K562 (cell line): ENCODE results near the gene MYL4. TPM values are rescaled to one million over a fixed set of nuclear protein-coding genes. Genes with fewer than 3 reads are reported as not detected.

Experiments used
- CREB3L1 ChIP-seq: fragments of 450-650 bp; IDR thresholded peaks from 2 replicates; pipeline ENCODE4 v1.6.1; 2014; ENCODE audit warnings: low read depth, mild to moderate bottlenecking, moderate library complexity, borderline replicate concordance
- EGR1 ChIP-seq: fragments of 450-650 bp; conservative IDR thresholded peaks from 2 replicates; pipeline ENCODE4 v1.6.1; 2017; ENCODE audit warnings: mild to moderate bottlenecking
- FOXP1 ChIP-seq: sonication (generic); formaldehyde crosslinking; IDR thresholded peaks from 2 replicates; pipeline ENCODE4 v1.8.0; 2022; ENCODE audit warnings: mild to moderate bottlenecking, missing genetic modification reagents
- GABPA ChIP-seq: fragments of 200-800 bp; sonication (Bioruptor generic); conservative IDR thresholded peaks from 2 replicates; pipeline ENCODE4 v1.6.1; 2016; ENCODE audit warnings: low read depth, missing genetic modification characterization, missing compliant biosample characterization
- HDAC6 ChIP-seq: IDR thresholded peaks from 2 replicates; pipeline ENCODE4 v1.6.1; 2012; ENCODE audit warnings: low read depth, mild to moderate bottlenecking, control low read depth, inconsistent platforms, low read length, moderate library complexity
- HMGN3 ChIP-seq: IDR thresholded peaks from 2 replicates; pipeline ENCODE4 v1.6.1; 2011; ENCODE audit warnings: borderline replicate concordance, low read depth, mild to moderate bottlenecking, mixed read lengths, low read length; ENCODE audit not compliant: insufficient read length; ENCODE audit errors: extremely low read depth
- HMGXB4 ChIP-seq: sonication (generic); formaldehyde crosslinking; IDR thresholded peaks from 2 replicates; pipeline ENCODE4 v1.8.1; 2023; ENCODE audit warnings: mild to moderate bottlenecking, missing genetic modification reagents
- KLF1 ChIP-seq: fragments of 450-650 bp; IDR thresholded peaks from 2 replicates; pipeline ENCODE4 v1.6.1; 2016; ENCODE audit warnings: missing genetic modification characterization, missing compliant biosample characterization
- L3MBTL2 ChIP-seq: fragments of 450-650 bp; IDR thresholded peaks from 2 replicates; pipeline ENCODE4 v1.6.1; 2016; ENCODE audit warnings: mild to moderate bottlenecking, moderate library complexity
- MTA3 ChIP-seq: fragments of 450-650 bp; formaldehyde crosslinking; IDR thresholded peaks from 2 replicates; pipeline ENCODE4 v1.6.1; 2017; ENCODE audit warnings: mild to moderate bottlenecking, borderline replicate concordance
- NONO ChIP-seq, 2 experiments: fragments of 200-400 bp in 1 of 2; fragments of 450-650 bp in 1 of 2; formaldehyde crosslinking in 1 of 2; IDR thresholded peaks; 2 replicates each; pipeline ENCODE4 v1.6.1; 2017; ENCODE audit warnings: low read depth in 2 of 2, mild to moderate bottlenecking in 2 of 2, moderate library complexity in 2 of 2, low read length in 1 of 2
- PHF8 ChIP-seq: fragments of 200-600 bp; sonication (generic); IDR thresholded peaks from 2 replicates; pipeline ENCODE4 v1.6.1; 2012; ENCODE audit warnings: mixed run types, mild to moderate bottlenecking, inconsistent platforms, low read length, moderate library complexity, borderline replicate concordance
- RBBP5 ChIP-seq: fragments of 200-600 bp; sonication (generic); IDR thresholded peaks from 2 replicates; pipeline ENCODE4 v1.6.1; 2012; ENCODE audit warnings: borderline replicate concordance, mild to moderate bottlenecking, low read length, control low read depth, inconsistent platforms; ENCODE audit not compliant: insufficient read depth, poor library complexity, severe bottlenecking
- RBFOX2 ChIP-seq: fragments of 200-400 bp; formaldehyde crosslinking; IDR thresholded peaks from 2 replicates; pipeline ENCODE4 v1.6.1; 2017; ENCODE audit warnings: low read depth, mild to moderate bottlenecking, low read length, moderate library complexity
- RNF219 ChIP-seq: fragments of 250-450 bp; sonication (Bioruptor Pico); IDR thresholded peaks from 2 replicates; pipeline ENCODE4 v1.5.0; 2022; ENCODE audit warnings: mild to moderate bottlenecking
- SMAD4 ChIP-seq: fragments of 250-450 bp; sonication (Bioruptor Pico); conservative IDR thresholded peaks from 2 replicates; pipeline ENCODE4 v1.8.0; 2021; ENCODE audit warnings: inconsistent platforms, mild to moderate bottlenecking, moderate library complexity
- SREBF2 ChIP-seq: sonication (generic); formaldehyde crosslinking; IDR thresholded peaks from 2 replicates; pipeline ENCODE4 v1.4.0; 2020; ENCODE audit warnings: mild to moderate bottlenecking, missing genetic modification reagents
- TAF15 ChIP-seq: fragments of 200-400 bp; formaldehyde crosslinking; IDR thresholded peaks from 2 replicates; pipeline ENCODE4 v1.6.1; 2017; ENCODE audit warnings: mild to moderate bottlenecking, low read depth, low read length, moderate library complexity
- TAF9B ChIP-seq: fragments of 450-650 bp; IDR thresholded peaks from 2 replicates; pipeline ENCODE4 v1.6.1; 2018; ENCODE audit warnings: mild to moderate bottlenecking; ENCODE audit not compliant: partially characterized antibody
- ZNF175 ChIP-seq: fragments of 200-800 bp; sonication (Bioruptor generic); IDR thresholded peaks from 2 replicates; pipeline ENCODE4 v1.6.1; 2016; ENCODE audit warnings: low read depth, mild to moderate bottlenecking, missing genetic modification characterization, missing compliant biosample characterization
- ZNF263 ChIP-seq: sonication (generic); formaldehyde crosslinking; IDR thresholded peaks from 2 replicates; pipeline ENCODE4 v1.8.0; 2022; ENCODE audit warnings: mild to moderate bottlenecking, missing genetic modification reagents, borderline replicate concordance
- polyA plus RNA-seq, 8 experiments: library from polyadenylated mRNA; depleted of rRNA in 4 of 8; stranded (reverse) in 5 of 8; unstranded in 3 of 8; fragments of >200 nt; fragmentation: Nextera tagmentation in 2 of 8; fragmentation: Illumina TruSeq in 1 of 8; extraction: Ambion mirVana in 2 of 8; extraction: Trizol in 1 of 8; gene quantifications; 2 replicates each; pipeline versions ENCODE4 v1.2.1 to v1.2.3, GENCODE V29; 2011 to 2014; ENCODE audit warnings: inconsistent platforms in 1 of 8, missing spikeins in 1 of 8
- total RNA-seq, 7 experiments: library from RNA; depleted of rRNA in 6 of 7; stranded (reverse); fragments of >200 nt in 6 of 7; fragmentation: Illumina TruSeq in 2 of 7; extraction: Trizol in 2 of 7; gene quantifications; 2 replicates each; pipeline versions ENCODE4 v1.2.1 to v1.2.3, GENCODE V29; 2011 to 2021; ENCODE audit warnings: low replicate concordance in 1 of 7

The MYL4 gene
- total and polyA plus RNA-seq, 9 of the 15 experiments (the other 6 are each of a cell fraction or from before 2014, with no cell fraction given): 117 to 423 (median 221) TPM

GRCh38 chr17:47253541-47254402 lies 44.6 kb downstream of the MYL4 start, which contains the start of gene ITGB3 (continued):
- TF ChIP-seq HMGXB4 (0 out of 2 replicates have a peak, but pooled peaks have one; percentile 54), ZNF263 (0 out of 2 replicates have a peak, but pooled peaks have one; percentile 33), RBFOX2 (peak; percentile 76), GABPA (tag) (peak; percentile 41; the same call in 1 of the 2 replicates), ZNF175 (peak; percentile 56; the same call in 1 of the 2 replicates), SMAD4 (peak; percentile 65), TAF15 (no peak), SREBF2 (no peak), HMGN3 (peak; percentile 90), FOXP1 (CRISPR knock-in tag) (0 out of 2 replicates have a peak, but pooled peaks have one; percentile 64), CREB3L1 (peak; percentile 45; the same call in 1 of the 2 replicates), KLF1 (tag) (no peak), TAF9B (no peak), HDAC6 (peak; percentile 91), NONO (IDR thresholded peaks at IDR 0.05; ENCODE audit: low read depth in 2 of 2, low read length in 1 of 2) (0 out of 4 replicates have a peak, but pooled peaks have one; percentile 15 to 49), PHF8 (peak; percentile 53; the same call in 1 of the 2 replicates), RBBP5 (peak; percentile 74), MTA3 (peak; percentile 68; the same call in 1 of the 2 replicates), L3MBTL2 (peak; percentile 79), RNF219 (CRISPR knock-in tag) (no peak), EGR1 (peak; percentile 73)
